MM.1S (cell line): ENCODE measurements around the gene ZNF385D.

Experiments used
- EZH2 ChIP-seq: fragments of 300-600 bp; sonication (generic); optimal IDR thresholded peaks from 2 replicates; pipeline ENCODE3; 2017; ENCODE audit warnings: low read depth, mild to moderate bottlenecking, antibody characterized with exemption, low read length, mixed read lengths
- EZH2phosphoT487 ChIP-seq: fragments of 300-600 bp; sonication (generic); IDR thresholded peaks from 2 replicates; pipeline ENCODE4 v1.6.1; 2018; ENCODE audit warnings: antibody characterized with exemption, low read length
- TF ChIP-seq, protein P1 (sequence below): fragments of 300-600 bp; sonication (generic); IDR thresholded peaks from 2 replicates; pipeline ENCODE4 v1.5.1; 2016; ENCODE audit warnings: antibody characterized with exemption, low read length, mixed read lengths

GRCh38 chr3:21390856-21391255, 360.2 kb downstream of the ZNF385D start:
- TF ChIP-seq, protein P1, sequence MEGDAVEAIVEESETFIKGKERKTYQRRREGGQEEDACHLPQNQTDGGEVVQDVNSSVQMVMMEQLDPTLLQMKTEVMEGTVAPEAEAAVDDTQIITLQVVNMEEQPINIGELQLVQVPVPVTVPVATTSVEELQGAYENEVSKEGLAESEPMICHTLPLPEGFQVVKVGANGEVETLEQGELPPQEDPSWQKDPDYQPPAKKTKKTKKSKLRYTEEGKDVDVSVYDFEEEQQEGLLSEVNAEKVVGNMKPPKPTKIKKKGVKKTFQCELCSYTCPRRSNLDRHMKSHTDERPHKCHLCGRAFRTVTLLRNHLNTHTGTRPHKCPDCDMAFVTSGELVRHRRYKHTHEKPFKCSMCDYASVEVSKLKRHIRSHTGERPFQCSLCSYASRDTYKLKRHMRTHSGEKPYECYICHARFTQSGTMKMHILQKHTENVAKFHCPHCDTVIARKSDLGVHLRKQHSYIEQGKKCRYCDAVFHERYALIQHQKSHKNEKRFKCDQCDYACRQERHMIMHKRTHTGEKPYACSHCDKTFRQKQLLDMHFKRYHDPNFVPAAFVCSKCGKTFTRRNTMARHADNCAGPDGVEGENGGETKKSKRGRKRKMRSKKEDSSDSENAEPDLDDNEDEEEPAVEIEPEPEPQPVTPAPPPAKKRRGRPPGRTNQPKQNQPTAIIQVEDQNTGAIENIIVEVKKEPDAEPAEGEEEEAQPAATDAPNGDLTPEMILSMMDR = no peak
- TF ChIP-seq EZH2phosphoT487 = no peak
- TF ChIP-seq EZH2 = no peak
